KMS-11 (cell line): ENCODE measurements around the gene RPS29.

ENCODE experiments used
- H2AFZ ChIP-seq: fragments of 200-600 bp; sonication (generic); 2 replicates; pipeline ENCODE4 v1.6.1; 2016; ENCODE audit warnings: antibody characterized with exemption, mixed run types, low read depth
- H3K27ac ChIP-seq: fragments of 200-600 bp; sonication (generic); 2 replicates; pipeline ENCODE4 v1.6.1; 2016; ENCODE audit warnings: mild to moderate bottlenecking, mixed run types
- H3K27me3 ChIP-seq: fragments of 200-600 bp; sonication (generic); 2 replicates; pipeline ENCODE4 v1.6.1; 2017; ENCODE audit warnings: mild to moderate bottlenecking, low read depth, mixed run types, moderate library complexity; ENCODE audit not compliant: insufficient read depth
- H3K36me3 ChIP-seq: fragments of 200-600 bp; sonication (generic); 2 replicates; pipeline ENCODE4 v1.6.1; 2017; ENCODE audit warnings: mild to moderate bottlenecking, mixed run types; ENCODE audit not compliant: insufficient read depth
- H3K4me1 ChIP-seq: fragments of 200-600 bp; sonication (generic); 2 replicates; pipeline ENCODE4 v1.6.1; 2016; ENCODE audit warnings: mild to moderate bottlenecking, low read depth, mixed run types; ENCODE audit not compliant: poor library complexity, severe bottlenecking
- H3K4me2 ChIP-seq: fragments of 200-600 bp; sonication (generic); 2 replicates; pipeline ENCODE4 v1.7.0; 2016; ENCODE audit warnings: mild to moderate bottlenecking, mixed run types
- H3K4me3 ChIP-seq: fragments of 200-600 bp; sonication (generic); IDR thresholded peaks from 2 replicates; pipeline ENCODE4 v1.6.1; 2017; ENCODE audit warnings: low read depth, low read length, mixed read lengths; ENCODE audit not compliant: insufficient read depth
- H3K79me2 ChIP-seq: fragments of 200-600 bp; sonication (generic); 2 replicates; pipeline ENCODE4 v1.6.1; 2016; ENCODE audit warnings: low read depth, mixed run types; ENCODE audit not compliant: insufficient read depth
- H3K9ac ChIP-seq: fragments of 200-600 bp; sonication (generic); 2 replicates; pipeline ENCODE4 v1.6.1; 2016; ENCODE audit warnings: mild to moderate bottlenecking, mixed run types
- H4K20me1 ChIP-seq: fragments of 200-600 bp; sonication (generic); 2 replicates; pipeline ENCODE4 v1.6.1; 2016; ENCODE audit warnings: mild to moderate bottlenecking, mixed run types; ENCODE audit not compliant: insufficient read depth
- CTCF ChIP-seq: fragments of 200-600 bp; sonication (generic); conservative IDR thresholded peaks from 2 replicates; pipeline ENCODE4 v1.6.1; 2017; ENCODE audit warnings: low read depth, mild to moderate bottlenecking, antibody characterized with exemption, low read length, moderate library complexity, mixed read lengths

Gene RPS29

GRCh38 chr14:49584058-49584457, 2.1 kb downstream of the RPS29 start:
- peaks cover 4% of the 10 kb centered on the region; the same call in 1 of the 2 replicates for H3K36me3 ChIP-seq
- peak overlapping the region; percentile 37; the same call in 1 of the 2 replicates for H3K4me2 ChIP-seq
- H3K79me2 ChIP-seq: peaks cover 42% of the 10 kb centered on the region

GRCh38 chr14:49583629-49584028, 2.6 kb downstream of the RPS29 start:
- Histone ChIP-seq H3K36me3 (peaks cover 4% of the 10 kb centered on the region; the same call in 1 of the 2 replicates), H3K27me3 (no peaks in the 10 kb centered on the region), H3K4me1 (peaks cover 26% of the 10 kb centered on the region), H3K79me2 (peaks cover 42% of the 10 kb centered on the region), H3K9ac (no peak overlapping the region), H3K4me3 (no peak overlapping the region), H3K4me2 (no peak overlapping the region), H2AFZ (no peak overlapping the region), H4K20me1 (peaks cover 5% of the 10 kb centered on the region), H3K27ac (no peak overlapping the region)
- no peak for TF ChIP-seq CTCF

More at GRCh38 chr14:49584058-49584457, 2.1 kb downstream of the RPS29 start:
- no peak overlapping the region for H3K4me3 ChIP-seq
- H2AFZ ChIP-seq: no peak overlapping the region
- H3K27ac ChIP-seq: no peak overlapping the region
- TF ChIP-seq CTCF: no peak
- peaks cover 26% of the 10 kb centered on the region for H3K4me1 ChIP-seq
- no peaks in the 10 kb centered on the region for H3K27me3 ChIP-seq
- no peak overlapping the region for H3K9ac ChIP-seq
- peaks cover 5% of the 10 kb centered on the region for H4K20me1 ChIP-seq

GRCh38 chr14:49582113-49582977, 3.8 kb downstream of the RPS29 start:
- Histone ChIP-seq H3K79me2 (peaks cover 42% of the 10 kb centered on the region), H3K27me3 (no peaks in the 10 kb centered on the region), H3K27ac (no peak overlapping the region), H3K4me2 (no peak overlapping the region), H2AFZ (no peak overlapping the region), H3K4me1 (peaks cover 25% of the 10 kb centered on the region), H3K36me3 (peaks cover 4% of the 10 kb centered on the region; the same call in 1 of the 2 replicates), H4K20me1 (peaks cover 5% of the 10 kb centered on the region), H3K9ac (no peak overlapping the region), H3K4me3 (no peak overlapping the region)
- TF ChIP-seq CTCF: no peak

GRCh38 chr14:49581209-49582112, 4.7 kb downstream of the RPS29 start:
- no peak overlapping the region for H2AFZ ChIP-seq
- H3K27ac ChIP-seq: no peak overlapping the region
- H3K4me2 ChIP-seq: no peak overlapping the region
- no peak for TF ChIP-seq CTCF
- peaks cover 5% of the 10 kb centered on the region for H4K20me1 ChIP-seq
- H3K27me3 ChIP-seq: no peaks in the 10 kb centered on the region
- peaks cover 42% of the 10 kb centered on the region for H3K79me2 ChIP-seq
- H3K4me3 ChIP-seq: no peak overlapping the region
- peaks cover 21% of the 10 kb centered on the region for H3K4me1 ChIP-seq
- H3K9ac ChIP-seq: no peak overlapping the region
- peaks cover 4% of the 10 kb centered on the region; the same call in 1 of the 2 replicates for H3K36me3 ChIP-seq
